ENCODE results near the gene EBF4.

DNA sequence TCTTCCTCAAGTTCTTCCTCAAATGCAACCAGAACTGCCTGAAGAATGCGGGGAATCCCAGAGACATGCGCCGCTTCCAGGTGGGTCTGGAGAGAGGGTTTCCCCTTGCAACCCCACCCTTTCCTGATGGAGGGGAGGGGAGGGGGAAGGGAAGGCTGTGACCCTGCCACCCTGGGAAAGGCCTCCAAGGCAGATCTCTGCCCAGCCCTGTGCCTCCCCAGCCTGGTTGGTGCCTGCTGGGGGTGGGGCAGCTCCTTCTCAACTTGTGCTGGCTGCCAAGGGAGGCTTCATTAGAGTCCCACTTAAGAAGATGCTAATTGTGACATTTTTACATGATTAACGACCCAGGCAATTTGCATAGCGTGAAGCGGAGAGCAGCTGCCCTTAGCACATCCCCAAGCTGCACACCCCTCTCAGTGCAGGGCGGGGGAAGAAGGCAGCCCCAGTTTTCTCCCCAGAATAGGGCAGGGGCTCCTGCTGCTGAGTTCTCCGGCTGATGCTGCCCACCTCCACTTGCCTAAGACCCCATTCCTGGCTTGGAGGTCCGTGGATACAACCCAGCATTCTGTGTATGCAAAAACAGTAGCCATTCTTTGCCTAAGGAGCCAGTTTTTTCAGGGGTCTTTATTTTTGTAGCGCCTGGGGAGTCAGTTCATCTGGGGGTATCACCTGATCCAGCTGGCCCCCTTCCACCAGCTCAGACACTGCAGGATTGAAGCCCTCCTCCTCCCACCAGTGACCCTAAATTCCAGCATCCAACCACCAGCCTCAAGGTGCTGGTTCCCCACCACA lies 56.2 kb downstream of the EBF4 start:
- TF ChIP-seq, protein P1, sequence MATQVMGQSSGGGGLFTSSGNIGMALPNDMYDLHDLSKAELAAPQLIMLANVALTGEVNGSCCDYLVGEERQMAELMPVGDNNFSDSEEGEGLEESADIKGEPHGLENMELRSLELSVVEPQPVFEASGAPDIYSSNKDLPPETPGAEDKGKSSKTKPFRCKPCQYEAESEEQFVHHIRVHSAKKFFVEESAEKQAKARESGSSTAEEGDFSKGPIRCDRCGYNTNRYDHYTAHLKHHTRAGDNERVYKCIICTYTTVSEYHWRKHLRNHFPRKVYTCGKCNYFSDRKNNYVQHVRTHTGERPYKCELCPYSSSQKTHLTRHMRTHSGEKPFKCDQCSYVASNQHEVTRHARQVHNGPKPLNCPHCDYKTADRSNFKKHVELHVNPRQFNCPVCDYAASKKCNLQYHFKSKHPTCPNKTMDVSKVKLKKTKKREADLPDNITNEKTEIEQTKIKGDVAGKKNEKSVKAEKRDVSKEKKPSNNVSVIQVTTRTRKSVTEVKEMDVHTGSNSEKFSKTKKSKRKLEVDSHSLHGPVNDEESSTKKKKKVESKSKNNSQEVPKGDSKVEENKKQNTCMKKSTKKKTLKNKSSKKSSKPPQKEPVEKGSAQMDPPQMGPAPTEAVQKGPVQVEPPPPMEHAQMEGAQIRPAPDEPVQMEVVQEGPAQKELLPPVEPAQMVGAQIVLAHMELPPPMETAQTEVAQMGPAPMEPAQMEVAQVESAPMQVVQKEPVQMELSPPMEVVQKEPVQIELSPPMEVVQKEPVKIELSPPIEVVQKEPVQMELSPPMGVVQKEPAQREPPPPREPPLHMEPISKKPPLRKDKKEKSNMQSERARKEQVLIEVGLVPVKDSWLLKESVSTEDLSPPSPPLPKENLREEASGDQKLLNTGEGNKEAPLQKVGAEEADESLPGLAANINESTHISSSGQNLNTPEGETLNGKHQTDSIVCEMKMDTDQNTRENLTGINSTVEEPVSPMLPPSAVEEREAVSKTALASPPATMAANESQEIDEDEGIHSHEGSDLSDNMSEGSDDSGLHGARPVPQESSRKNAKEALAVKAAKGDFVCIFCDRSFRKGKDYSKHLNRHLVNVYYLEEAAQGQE (IDR thresholded peaks at IDR 0.05; ENCODE audit: low read depth) = no peak
- TF ChIP-seq, protein P2, sequence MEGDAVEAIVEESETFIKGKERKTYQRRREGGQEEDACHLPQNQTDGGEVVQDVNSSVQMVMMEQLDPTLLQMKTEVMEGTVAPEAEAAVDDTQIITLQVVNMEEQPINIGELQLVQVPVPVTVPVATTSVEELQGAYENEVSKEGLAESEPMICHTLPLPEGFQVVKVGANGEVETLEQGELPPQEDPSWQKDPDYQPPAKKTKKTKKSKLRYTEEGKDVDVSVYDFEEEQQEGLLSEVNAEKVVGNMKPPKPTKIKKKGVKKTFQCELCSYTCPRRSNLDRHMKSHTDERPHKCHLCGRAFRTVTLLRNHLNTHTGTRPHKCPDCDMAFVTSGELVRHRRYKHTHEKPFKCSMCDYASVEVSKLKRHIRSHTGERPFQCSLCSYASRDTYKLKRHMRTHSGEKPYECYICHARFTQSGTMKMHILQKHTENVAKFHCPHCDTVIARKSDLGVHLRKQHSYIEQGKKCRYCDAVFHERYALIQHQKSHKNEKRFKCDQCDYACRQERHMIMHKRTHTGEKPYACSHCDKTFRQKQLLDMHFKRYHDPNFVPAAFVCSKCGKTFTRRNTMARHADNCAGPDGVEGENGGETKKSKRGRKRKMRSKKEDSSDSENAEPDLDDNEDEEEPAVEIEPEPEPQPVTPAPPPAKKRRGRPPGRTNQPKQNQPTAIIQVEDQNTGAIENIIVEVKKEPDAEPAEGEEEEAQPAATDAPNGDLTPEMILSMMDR (IDR thresholded peaks at IDR 0.05 in 2 of 3, conservative IDR thresholded peaks at IDR 0.05 in 1 of 3; ENCODE audit: borderline replicate concordance in 1 of 3, insufficient read depth in 1 of 3, low read depth in 2 of 3, low read length in 2 of 3) = no peak
- TF ChIP-seq EGR1 (IDR thresholded peaks at IDR 0.05; ENCODE audit: low read depth) (no peak), POLR2AphosphoS5 (IDR thresholded peaks at IDR 0.05; ENCODE audit: low read depth, low read length) (no peak), SIN3A (IDR thresholded peaks at IDR 0.05; ENCODE audit: low read depth) (no peak)
- TF ChIP-seq, protein P3, sequence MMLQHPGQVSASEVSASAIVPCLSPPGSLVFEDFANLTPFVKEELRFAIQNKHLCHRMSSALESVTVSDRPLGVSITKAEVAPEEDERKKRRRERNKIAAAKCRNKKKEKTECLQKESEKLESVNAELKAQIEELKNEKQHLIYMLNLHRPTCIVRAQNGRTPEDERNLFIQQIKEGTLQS (IDR thresholded peaks at IDR 0.05) = no peak
- TF ChIP-seq, protein P4, sequence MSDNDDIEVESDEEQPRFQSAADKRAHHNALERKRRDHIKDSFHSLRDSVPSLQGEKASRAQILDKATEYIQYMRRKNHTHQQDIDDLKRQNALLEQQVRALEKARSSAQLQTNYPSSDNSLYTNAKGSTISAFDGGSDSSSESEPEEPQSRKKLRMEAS (IDR thresholded peaks at IDR 0.05) = no peak
